ENCODE results near the gene PRKAA2.

The PRKAA2 gene

DNA sequence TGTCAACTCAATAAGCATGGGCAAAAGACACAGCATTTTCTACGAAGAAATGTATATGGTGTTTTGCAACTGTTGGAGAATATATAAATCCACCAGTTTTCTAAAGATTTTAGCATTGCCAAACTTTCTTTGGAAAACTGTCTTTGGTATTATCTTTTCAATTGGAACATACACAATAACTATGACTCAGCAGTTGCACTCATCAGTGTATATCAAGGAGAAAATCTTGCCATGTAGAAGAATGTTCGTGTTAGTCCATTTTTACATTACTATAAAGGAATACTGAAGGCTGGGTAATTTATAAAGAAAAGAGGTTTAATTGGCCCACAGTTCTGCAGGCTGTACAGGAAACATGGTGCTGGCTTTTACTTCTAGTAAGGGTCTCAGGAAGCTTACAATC, 41.1 kb downstream of the PRKAA2 start:
- Histone ChIP-seq H3K9me3 (replicated peaks; ENCODE audit: low read length) (no peaks in the 10 kb centered on the region), H3K4me2 (ENCODE audit: low read length) (peak overlapping the region; percentile 1), H3K36me3 (ENCODE audit: insufficient read depth, low read length) (no peaks in the 10 kb centered on the region), H3K4me3 (ENCODE audit: low read length) (no peak overlapping the region), H3K9ac (ENCODE audit: low read depth, low read length) (no peak overlapping the region), H3K27me3 (ENCODE audit: control insufficient read depth, insufficient read depth, low read length) (no peaks in the 10 kb centered on the region), H3K4me1 (ENCODE audit: control insufficient read depth, insufficient read depth, low read length) (peaks cover 18% of the 10 kb centered on the region)

DNA sequence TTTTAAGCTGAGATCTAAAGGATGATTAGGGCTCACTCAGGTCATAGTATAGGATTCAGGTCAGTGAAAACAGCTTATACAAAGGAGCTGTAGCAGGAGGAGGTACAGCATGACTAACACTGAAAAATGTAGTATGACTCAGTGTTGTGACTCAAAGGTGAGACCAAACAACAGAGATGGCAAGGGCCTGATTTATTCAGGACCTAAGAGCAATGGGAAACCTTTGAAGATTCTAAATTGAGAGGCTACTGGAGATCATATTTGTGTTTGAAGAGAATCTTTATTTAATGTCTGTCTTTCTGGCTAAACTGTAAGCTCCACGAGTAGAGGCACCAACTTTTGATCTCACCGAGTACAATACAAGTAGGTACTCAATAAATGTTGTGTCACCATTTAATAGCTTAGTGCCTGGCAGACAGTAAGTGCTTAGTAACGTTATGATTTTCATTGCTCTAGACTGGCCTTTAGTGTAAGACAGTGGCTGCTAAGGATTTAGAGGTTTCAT, 43.5 kb downstream of the PRKAA2 start:
- no peaks in the 10 kb centered on the region for H3K36me3 ChIP-seq (ENCODE audit: insufficient read depth, low read length)
- no peaks in the 10 kb centered on the region for H3K9me3 ChIP-seq (replicated peaks; ENCODE audit: low read length)
- H3K4me3 ChIP-seq (ENCODE audit: low read length) = no peak overlapping the region

DNA sequence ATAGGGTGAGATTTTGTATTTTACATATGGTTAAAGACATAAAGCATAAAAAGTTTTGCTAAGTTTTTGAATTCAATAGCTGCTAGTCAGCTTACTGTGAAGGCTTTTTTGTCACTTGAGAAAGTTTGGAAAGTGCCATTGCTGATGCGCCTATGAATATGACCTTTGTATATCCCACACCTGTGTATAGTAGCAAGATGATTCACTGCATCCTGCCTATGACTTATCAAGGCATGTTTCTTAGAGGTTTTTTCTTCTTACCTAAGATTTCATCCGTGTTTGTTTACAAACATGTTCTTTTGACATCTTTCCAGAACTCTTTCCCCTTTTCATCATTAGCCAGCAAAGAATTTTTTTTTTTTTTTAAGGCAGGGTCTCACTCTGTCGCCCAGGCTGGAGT, 51.5 kb downstream of the PRKAA2 start:
- Histone ChIP-seq H3K9me3 (replicated peaks; ENCODE audit: low read length) (no peaks in the 10 kb centered on the region), H3K4me3 (ENCODE audit: low read length) (no peak overlapping the region), H3K9ac (ENCODE audit: low read depth, low read length) (no peak overlapping the region), H3K27me3 (ENCODE audit: control insufficient read depth, insufficient read depth, low read length) (no peaks in the 10 kb centered on the region), H3K36me3 (ENCODE audit: insufficient read depth, low read length) (no peaks in the 10 kb centered on the region), H3K4me2 (ENCODE audit: low read length) (no peak overlapping the region), H3K4me1 (ENCODE audit: control insufficient read depth, insufficient read depth, low read length) (no peaks in the 10 kb centered on the region)

More for the DNA sequence above, 43.5 kb downstream of the PRKAA2 start:
- Histone ChIP-seq H3K27me3 (ENCODE audit: control insufficient read depth, insufficient read depth, low read length) (no peaks in the 10 kb centered on the region), H3K9ac (ENCODE audit: low read depth, low read length) (no peak overlapping the region), H3K4me1 (ENCODE audit: control insufficient read depth, insufficient read depth, low read length) (peaks cover 18% of the 10 kb centered on the region), H3K4me2 (ENCODE audit: low read length) (no peak overlapping the region)

DNA sequence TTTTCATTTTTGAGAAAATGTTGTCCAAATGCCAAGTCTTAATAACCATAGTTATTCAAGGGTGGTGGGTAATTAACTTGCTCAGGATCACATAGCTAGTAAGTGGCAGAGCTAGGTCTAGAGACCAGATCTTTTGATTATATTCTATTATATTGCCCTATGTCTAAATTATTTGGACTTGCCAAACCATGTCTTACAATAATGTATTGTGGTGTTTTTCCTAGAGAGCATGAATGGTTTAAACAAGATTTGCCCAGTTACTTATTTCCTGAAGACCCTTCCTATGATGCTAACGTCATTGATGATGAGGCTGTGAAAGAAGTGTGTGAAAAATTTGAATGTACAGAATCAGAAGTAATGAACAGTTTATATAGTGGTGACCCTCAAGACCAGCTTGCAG, 58.6 kb downstream of the PRKAA2 start:
- no peak overlapping the region for H3K9ac ChIP-seq (ENCODE audit: low read depth, low read length)
- H3K4me1 ChIP-seq (ENCODE audit: control insufficient read depth, insufficient read depth, low read length) = no peaks in the 10 kb centered on the region
- no peaks in the 10 kb centered on the region for H3K27me3 ChIP-seq (ENCODE audit: control insufficient read depth, insufficient read depth, low read length)
- no peak overlapping the region for H3K4me2 ChIP-seq (ENCODE audit: low read length)
- H3K36me3 ChIP-seq (ENCODE audit: insufficient read depth, low read length) = no peaks in the 10 kb centered on the region
- H3K9me3 ChIP-seq (replicated peaks; ENCODE audit: low read length) = no peaks in the 10 kb centered on the region
- H3K4me3 ChIP-seq (ENCODE audit: low read length) = no peak overlapping the region

DNA sequence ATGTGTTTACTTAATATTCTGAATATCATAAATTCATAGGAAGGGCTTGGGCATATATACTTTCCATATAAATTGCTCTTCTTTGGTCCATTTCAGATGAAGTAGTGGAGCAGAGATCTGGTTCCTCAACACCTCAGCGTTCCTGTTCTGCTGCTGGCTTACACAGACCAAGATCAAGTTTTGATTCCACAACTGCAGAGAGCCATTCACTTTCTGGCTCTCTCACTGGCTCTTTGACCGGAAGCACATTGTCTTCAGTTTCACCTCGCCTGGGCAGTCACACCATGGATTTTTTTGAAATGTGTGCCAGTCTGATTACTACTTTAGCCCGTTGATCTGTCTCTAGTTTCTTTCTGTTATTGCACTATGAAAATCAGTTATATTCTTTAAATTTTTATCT, 62.3 kb downstream of the PRKAA2 start:
- H3K4me2 ChIP-seq (ENCODE audit: low read length) = no peak overlapping the region
- no peaks in the 10 kb centered on the region for H3K27me3 ChIP-seq (ENCODE audit: control insufficient read depth, insufficient read depth, low read length)
- no peaks in the 10 kb centered on the region for H3K9me3 ChIP-seq (replicated peaks; ENCODE audit: low read length)
- no peak overlapping the region for H3K9ac ChIP-seq (ENCODE audit: low read depth, low read length)
- peaks cover 17% of the 10 kb centered on the region for H3K4me1 ChIP-seq (ENCODE audit: control insufficient read depth, insufficient read depth, low read length)
- no peak overlapping the region for H3K4me3 ChIP-seq (ENCODE audit: low read length)
- H3K36me3 ChIP-seq (ENCODE audit: insufficient read depth, low read length) = no peaks in the 10 kb centered on the region

DNA sequence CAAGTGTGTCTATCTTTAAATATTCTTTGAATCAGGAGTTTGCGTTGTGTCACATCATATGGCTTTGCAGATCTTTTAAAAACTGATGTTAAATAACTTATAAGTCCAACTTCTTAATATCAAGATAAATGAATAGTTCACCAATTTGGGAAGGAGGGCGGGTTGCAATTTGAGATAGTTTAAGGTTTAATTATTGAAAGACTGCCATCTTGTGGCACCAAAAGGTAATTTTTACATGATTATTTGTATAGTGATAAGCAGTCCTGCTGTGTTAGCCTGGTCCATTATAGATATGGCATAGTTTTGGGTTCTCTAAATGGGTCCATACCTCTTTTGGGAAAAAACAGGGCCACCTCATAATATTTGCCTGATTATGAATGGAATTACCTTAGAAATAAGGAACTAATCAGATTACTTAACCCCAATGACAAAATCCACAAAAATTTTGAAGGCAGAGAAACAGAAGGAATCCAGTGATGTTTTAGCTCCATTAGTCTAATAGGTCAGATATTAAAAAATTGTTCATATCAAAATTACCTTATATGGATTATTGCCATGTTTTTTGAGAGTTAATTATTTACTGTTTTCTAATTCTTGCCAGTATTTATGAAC, 64.3 kb downstream of the PRKAA2 start:
- no peak overlapping the region for H3K4me3 ChIP-seq (ENCODE audit: low read length)
- no peaks in the 10 kb centered on the region for H3K9me3 ChIP-seq (replicated peaks; ENCODE audit: low read length)

DNA sequence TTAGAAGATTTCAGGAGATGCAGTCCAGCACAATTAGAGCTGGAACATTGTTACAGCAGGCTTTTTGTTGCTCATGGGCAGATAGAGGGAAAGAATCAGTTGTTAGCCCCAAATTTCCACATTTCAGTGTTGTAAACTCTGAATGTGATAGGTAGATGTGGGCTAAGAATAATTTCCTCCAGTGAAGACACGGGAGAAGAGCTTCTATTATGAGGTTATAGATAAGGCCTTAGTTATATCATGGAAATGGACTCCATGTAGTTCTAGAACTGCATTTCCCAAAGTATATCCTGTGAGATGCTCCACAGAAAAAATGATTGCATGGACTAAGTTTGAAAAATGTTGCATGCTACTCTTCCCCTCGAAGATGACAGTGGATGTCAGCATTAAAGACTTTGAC, 64.9 kb downstream of the PRKAA2 start:
- no peak overlapping the region for H3K9ac ChIP-seq (ENCODE audit: low read depth, low read length)

More for the DNA sequence above, 64.3 kb downstream of the PRKAA2 start:
- no peak overlapping the region for H3K9ac ChIP-seq (ENCODE audit: low read depth, low read length)
- H3K4me1 ChIP-seq (ENCODE audit: control insufficient read depth, insufficient read depth, low read length) = peaks cover 17% of the 10 kb centered on the region
- H3K36me3 ChIP-seq (ENCODE audit: insufficient read depth, low read length) = no peaks in the 10 kb centered on the region
- no peaks in the 10 kb centered on the region for H3K27me3 ChIP-seq (ENCODE audit: control insufficient read depth, insufficient read depth, low read length)
- no peak overlapping the region for H3K4me2 ChIP-seq (ENCODE audit: low read length)

DNA sequence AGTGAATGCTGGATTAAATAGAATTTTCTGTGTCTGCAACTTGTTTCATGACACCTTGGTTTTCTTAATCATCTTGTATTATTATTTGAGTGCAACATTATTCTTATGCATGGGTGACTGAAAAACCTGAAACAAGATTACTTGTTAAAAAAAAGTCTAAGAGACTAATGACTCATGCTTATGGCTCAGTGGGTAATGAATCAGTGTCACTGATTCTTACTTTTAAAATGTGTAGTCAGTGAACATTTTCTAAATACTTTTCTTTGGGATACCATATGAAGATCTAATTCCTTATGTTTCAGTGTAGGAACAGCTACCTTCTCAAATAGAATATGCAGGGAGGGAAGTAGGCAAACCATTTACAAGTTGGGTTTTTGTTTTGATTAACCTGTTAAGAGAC, 65.5 kb downstream of the PRKAA2 start:
- no peaks in the 10 kb centered on the region for H3K36me3 ChIP-seq (ENCODE audit: insufficient read depth, low read length)

More for the DNA sequence above, 64.9 kb downstream of the PRKAA2 start:
- Histone ChIP-seq H3K36me3 (ENCODE audit: insufficient read depth, low read length) (no peaks in the 10 kb centered on the region), H3K4me3 (ENCODE audit: low read length) (no peak overlapping the region), H3K9me3 (replicated peaks; ENCODE audit: low read length) (no peaks in the 10 kb centered on the region), H3K27me3 (ENCODE audit: control insufficient read depth, insufficient read depth, low read length) (no peaks in the 10 kb centered on the region), H3K4me1 (ENCODE audit: control insufficient read depth, insufficient read depth, low read length) (peaks cover 18% of the 10 kb centered on the region), H3K4me2 (ENCODE audit: low read length) (no peak overlapping the region)

DNA sequence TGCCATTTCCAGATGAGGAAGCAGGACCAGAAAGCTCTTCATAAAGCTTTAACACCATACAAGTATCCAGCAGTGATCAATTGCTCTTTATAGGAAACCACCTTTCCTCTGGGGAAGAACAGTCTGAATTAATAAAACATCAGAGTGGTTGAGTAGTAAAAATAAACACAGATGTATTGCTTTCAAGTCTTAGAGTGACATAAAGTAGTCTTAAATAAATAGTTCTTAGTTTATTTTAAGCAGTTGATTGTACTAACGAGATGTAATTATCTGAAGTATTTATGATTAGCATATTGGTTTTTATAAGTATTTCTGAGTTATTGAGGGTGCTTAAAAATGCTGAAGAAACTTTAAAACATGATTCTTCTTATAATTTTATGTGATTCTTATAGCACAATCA, 67.0 kb downstream of the PRKAA2 start:
- peaks cover 23% of the 10 kb centered on the region for H3K4me1 ChIP-seq (ENCODE audit: control insufficient read depth, insufficient read depth, low read length)
- H3K36me3 ChIP-seq (ENCODE audit: insufficient read depth, low read length) = no peaks in the 10 kb centered on the region
- H3K27me3 ChIP-seq (ENCODE audit: control insufficient read depth, insufficient read depth, low read length) = no peaks in the 10 kb centered on the region
- no peak overlapping the region for H3K4me2 ChIP-seq (ENCODE audit: low read length)
- no peak overlapping the region for H3K9ac ChIP-seq (ENCODE audit: low read depth, low read length)
- no peaks in the 10 kb centered on the region for H3K9me3 ChIP-seq (replicated peaks; ENCODE audit: low read length)
- H3K4me3 ChIP-seq (ENCODE audit: low read length) = no peak overlapping the region

More for the DNA sequence above, 65.5 kb downstream of the PRKAA2 start:
- peak overlapping the region; percentile 50 for H3K4me2 ChIP-seq (ENCODE audit: low read length)
- H3K9ac ChIP-seq (ENCODE audit: low read depth, low read length) = no peak overlapping the region
- H3K4me3 ChIP-seq (ENCODE audit: low read length) = no peak overlapping the region
- H3K4me1 ChIP-seq (ENCODE audit: control insufficient read depth, insufficient read depth, low read length) = peaks cover 23% of the 10 kb centered on the region
- no peaks in the 10 kb centered on the region for H3K9me3 ChIP-seq (replicated peaks; ENCODE audit: low read length)
- H3K27me3 ChIP-seq (ENCODE audit: control insufficient read depth, insufficient read depth, low read length) = no peaks in the 10 kb centered on the region

DNA sequence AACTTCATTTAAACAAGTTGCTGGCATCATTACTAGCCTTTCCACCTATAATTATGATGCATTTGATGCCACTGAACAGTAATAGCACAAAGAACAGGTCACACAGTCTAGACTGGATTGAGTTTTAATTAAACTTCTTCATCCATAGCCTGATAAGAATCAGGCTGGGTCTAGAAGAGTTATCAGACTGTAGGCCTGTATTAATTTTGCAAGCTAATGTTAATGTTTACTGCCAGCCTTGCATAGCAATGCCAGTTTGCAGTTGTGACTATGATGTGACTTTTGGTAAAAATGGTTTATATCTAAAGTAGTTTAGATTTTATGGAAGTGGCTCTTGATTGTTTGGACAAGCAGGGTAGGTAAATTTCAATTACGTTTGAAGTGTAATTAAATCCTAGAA, 68.0 kb downstream of the PRKAA2 start:
- Histone ChIP-seq H3K4me3 (ENCODE audit: low read length) (no peak overlapping the region), H3K4me1 (ENCODE audit: control insufficient read depth, insufficient read depth, low read length) (peaks cover 23% of the 10 kb centered on the region), H3K36me3 (ENCODE audit: insufficient read depth, low read length) (no peaks in the 10 kb centered on the region), H3K27me3 (ENCODE audit: control insufficient read depth, insufficient read depth, low read length) (no peaks in the 10 kb centered on the region), H3K9ac (ENCODE audit: low read depth, low read length) (no peak overlapping the region), H3K4me2 (ENCODE audit: low read length) (no peak overlapping the region), H3K9me3 (replicated peaks; ENCODE audit: low read length) (no peaks in the 10 kb centered on the region)

DNA sequence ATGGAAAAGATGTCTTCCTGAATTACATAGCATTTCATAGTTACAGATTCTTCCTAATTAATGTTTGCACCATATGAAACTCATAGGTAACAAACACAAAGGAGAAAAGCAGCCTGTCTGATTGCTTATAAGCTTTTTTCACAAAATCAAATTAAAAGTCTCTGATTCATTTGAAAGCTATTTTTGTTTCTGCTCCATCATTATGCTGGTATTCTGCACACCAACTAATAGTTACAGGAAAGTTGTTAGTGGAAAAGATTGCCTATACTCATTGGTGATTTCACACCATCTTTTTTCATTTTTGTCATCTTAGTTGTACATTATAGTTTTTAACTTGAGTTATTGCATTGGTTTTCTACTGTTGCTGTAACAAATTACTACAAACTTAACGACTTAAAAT, 70.0 kb downstream of the PRKAA2 start:
- Histone ChIP-seq H3K27me3 (ENCODE audit: control insufficient read depth, insufficient read depth, low read length) (no peaks in the 10 kb centered on the region), H3K4me2 (ENCODE audit: low read length) (no peak overlapping the region), H3K9me3 (replicated peaks; ENCODE audit: low read length) (no peaks in the 10 kb centered on the region), H3K4me1 (ENCODE audit: control insufficient read depth, insufficient read depth, low read length) (peaks cover 23% of the 10 kb centered on the region), H3K4me3 (ENCODE audit: low read length) (no peak overlapping the region), H3K36me3 (ENCODE audit: insufficient read depth, low read length) (no peaks in the 10 kb centered on the region), H3K9ac (ENCODE audit: low read depth, low read length) (no peak overlapping the region)

DNA sequence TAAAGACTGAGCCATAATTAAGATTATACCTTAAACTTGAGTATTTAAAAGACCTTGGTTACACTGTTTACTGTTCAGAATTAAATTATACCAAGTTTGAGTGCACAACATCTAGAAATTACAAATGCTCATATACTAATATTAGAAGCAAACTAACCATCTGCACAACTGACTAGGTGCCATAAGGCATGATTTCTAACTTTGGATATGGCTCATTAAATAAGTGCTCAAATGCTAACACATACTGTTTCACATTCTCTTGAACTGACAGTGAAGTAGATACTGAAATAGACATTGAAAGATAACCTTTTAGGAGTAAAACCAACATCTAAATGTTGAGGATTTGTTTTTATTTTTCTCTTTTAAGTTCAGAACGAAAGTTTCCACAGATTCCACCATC, 74.1 kb downstream of the PRKAA2 start:
- H3K4me3 ChIP-seq (ENCODE audit: low read length) = no peak overlapping the region

More for the DNA sequence above, 74.1 kb downstream of the PRKAA2 start:
- Histone ChIP-seq H3K4me2 (ENCODE audit: low read length) (no peak overlapping the region), H3K27me3 (ENCODE audit: control insufficient read depth, insufficient read depth, low read length) (no peaks in the 10 kb centered on the region), H3K4me1 (ENCODE audit: control insufficient read depth, insufficient read depth, low read length) (peaks cover 6% of the 10 kb centered on the region), H3K9me3 (replicated peaks; ENCODE audit: low read length) (no peaks in the 10 kb centered on the region), H3K36me3 (ENCODE audit: insufficient read depth, low read length) (no peaks in the 10 kb centered on the region), H3K9ac (ENCODE audit: low read depth, low read length) (no peak overlapping the region)
